Testis (tissue), 2 donors: ENCODE data around the gene PEAK3.

Experiments used
- CTCF ChIP-seq, 3 experiments: fragments of 450-650 bp in 2 of 3; fragments of 200-600 bp in 1 of 3; sonication (generic) in 1 of 3; IDR thresholded peaks; one replicate each; pipeline ENCODE4 v1.5.1; 2016 to 2019; ENCODE audit warnings: antibody characterized with exemption in 3 of 3, mild to moderate bottlenecking in 2 of 3, moderate library complexity in 1 of 3
- POLR2A ChIP-seq: fragments of 450-650 bp; IDR thresholded peaks from one replicate; pipeline ENCODE4 v1.6.1; 2017; ENCODE audit warnings: antibody characterized with exemption, mild to moderate bottlenecking, moderate library complexity

- TF ChIP-seq POLR2A, result no peak
- no peak for TF ChIP-seq CTCF (IDR thresholded peaks at IDR 0.05)
These were observed 33.6 kb downstream of the PEAK3 start for GRCh38 chr19:2248136-2249009.
